Adipocyte (in vitro differentiated cells): ENCODE data around the gene MAP3K6.

Source experiments
- DNase-seq: peaks from one replicate; pipeline ENCODE4 v3.0.0-alpha.2; 2015; ENCODE audit warnings: low read depth
- H3K27me3 ChIP-seq: replicated peaks from 2 replicates; pipeline ENCODE4 v1.7.0; 2013; ENCODE audit warnings: mild to moderate bottlenecking, low read length, moderate library complexity; ENCODE audit not compliant: control insufficient read depth, insufficient read depth
- H3K36me3 ChIP-seq: 2 replicates; pipeline ENCODE4 v1.7.0; 2013; ENCODE audit warnings: low read length, mild to moderate bottlenecking, moderate library complexity; ENCODE audit not compliant: control insufficient read depth, insufficient read depth, severe bottlenecking
- H3K4me1 ChIP-seq: 2 replicates; pipeline ENCODE4 v1.7.0; 2013; ENCODE audit warnings: mild to moderate bottlenecking, low read length, moderate library complexity; ENCODE audit not compliant: control insufficient read depth, insufficient read depth
- H3K4me3 ChIP-seq: 2 replicates; pipeline ENCODE4 v1.7.0; 2013; ENCODE audit warnings: mild to moderate bottlenecking, low read length, moderate library complexity
- H3K9ac ChIP-seq: 2 replicates; pipeline ENCODE4 v1.7.0; 2013; ENCODE audit warnings: mild to moderate bottlenecking, low read length, moderate library complexity
- H3K9me3 ChIP-seq: 2 replicates; pipeline ENCODE4 v1.7.0; 2013; ENCODE audit warnings: mild to moderate bottlenecking, low read length, moderate library complexity; ENCODE audit not compliant: control insufficient read depth

The MAP3K6 gene

GRCh38 chr1:27367160-27367650, 444 bp upstream of the MAP3K6 start:
- H3K9me3 ChIP-seq, result no peaks in the 10 kb centered on the region
- DNase-seq, result no peak
- H3K27me3 ChIP-seq, result no peaks in the 10 kb centered on the region
- peak overlapping the region; percentile 93 for H3K4me3 ChIP-seq
- peaks cover 16% of the 10 kb centered on the region for H3K36me3 ChIP-seq
- H3K4me1 ChIP-seq, result peaks cover 24% of the 10 kb centered on the region
- peak overlapping the region; percentile 95 for H3K9ac ChIP-seq

GRCh38 chr1:27366113-27366410, 699 bp downstream of the MAP3K6 start:
- Histone ChIP-seq H3K9ac (peak overlapping the region; percentile 95), H3K27me3 (no peaks in the 10 kb centered on the region), H3K36me3 (peaks cover 28% of the 10 kb centered on the region), H3K4me3 (peak overlapping the region; percentile 93), H3K4me1 (peaks cover 24% of the 10 kb centered on the region), H3K9me3 (no peaks in the 10 kb centered on the region)
- DNase-seq, result peak; percentile 85

DNA sequence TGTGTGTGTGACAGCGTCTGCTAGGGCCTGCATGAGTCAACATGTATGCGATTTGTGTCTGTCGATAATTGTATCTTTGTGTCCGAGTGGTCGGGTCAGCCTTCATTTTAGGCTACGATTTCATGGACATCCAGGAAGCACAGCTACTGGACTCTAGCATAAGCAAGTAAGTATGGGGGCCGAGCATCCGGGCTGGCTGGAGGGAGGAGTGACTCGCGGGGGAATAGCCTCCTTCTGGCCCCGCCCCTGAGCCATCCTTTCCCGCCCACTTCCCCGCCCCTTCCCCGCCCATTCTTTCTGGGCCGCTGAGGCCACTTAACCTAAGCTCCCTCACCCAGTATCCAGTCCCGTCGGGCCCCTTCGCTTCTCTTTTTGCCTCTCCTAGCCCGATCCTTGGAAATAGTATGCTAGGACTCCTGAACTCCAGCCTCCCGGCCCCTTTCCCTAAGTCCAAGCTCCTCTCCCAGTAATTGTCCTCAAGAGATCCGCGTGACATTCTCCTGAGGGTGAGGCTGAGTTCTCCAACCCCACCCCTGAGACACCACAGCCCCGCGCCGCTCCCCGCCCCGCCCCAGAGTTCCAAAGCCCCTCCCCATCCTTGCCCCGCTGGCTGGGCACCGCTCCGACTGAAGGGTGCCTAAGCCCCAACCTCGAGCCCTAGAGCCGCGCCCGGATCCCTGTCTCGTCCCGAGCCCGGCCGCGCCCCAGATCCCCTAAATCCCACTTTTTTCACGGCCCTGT, 1.2 kb downstream of the MAP3K6 start:
- peaks cover 24% of the 10 kb centered on the region for H3K4me1 ChIP-seq
- H3K36me3 ChIP-seq, result peaks cover 33% of the 10 kb centered on the region

GRCh38 chr1:27364696-27365371, 1.9 kb downstream of the MAP3K6 start:
- no peaks in the 10 kb centered on the region for H3K9me3 ChIP-seq
- H3K27me3 ChIP-seq, result no peaks in the 10 kb centered on the region
- H3K9ac ChIP-seq, result peak overlapping the region; percentile 95
- peaks cover 24% of the 10 kb centered on the region for H3K4me1 ChIP-seq
- peaks cover 37% of the 10 kb centered on the region for H3K36me3 ChIP-seq
- peak overlapping the region; percentile 93 for H3K4me3 ChIP-seq
- DNase-seq, result no peak

More for the DNA sequence above, 1.2 kb downstream of the MAP3K6 start:
- peak; percentile 95 for DNase-seq
- Histone ChIP-seq H3K27me3 (no peaks in the 10 kb centered on the region), H3K4me3 (peak overlapping the region; percentile 93), H3K9ac (peak overlapping the region; percentile 95), H3K9me3 (no peaks in the 10 kb centered on the region)

- no peak for DNase-seq
Measured at GRCh38 chr1:27363766-27364695, 2.7 kb downstream of the MAP3K6 start.

GRCh38 chr1:27361553-27361952, 5.2 kb downstream of the MAP3K6 start:
- H3K4me1 ChIP-seq, result peaks cover 11% of the 10 kb centered on the region
- peaks cover 61% of the 10 kb centered on the region for H3K36me3 ChIP-seq
- no peak overlapping the region for H3K9ac ChIP-seq
- no peak for DNase-seq
- H3K9me3 ChIP-seq, result no peaks in the 10 kb centered on the region
- H3K27me3 ChIP-seq, result no peaks in the 10 kb centered on the region
- no peak overlapping the region for H3K4me3 ChIP-seq

More at GRCh38 chr1:27363766-27364695, 2.7 kb downstream of the MAP3K6 start:
- Histone ChIP-seq H3K36me3 (peaks cover 45% of the 10 kb centered on the region), H3K27me3 (no peaks in the 10 kb centered on the region), H3K4me3 (peak overlapping the region; percentile 93), H3K9me3 (no peaks in the 10 kb centered on the region), H3K9ac (peak overlapping the region; percentile 95), H3K4me1 (peaks cover 24% of the 10 kb centered on the region)

GRCh38 chr1:27361044-27361402, 5.7 kb downstream of the MAP3K6 start:
- no peak overlapping the region for H3K9ac ChIP-seq
- H3K27me3 ChIP-seq, result no peaks in the 10 kb centered on the region
- no peak for DNase-seq
- H3K9me3 ChIP-seq, result no peaks in the 10 kb centered on the region
- H3K4me3 ChIP-seq, result no peak overlapping the region
- peaks cover 11% of the 10 kb centered on the region for H3K4me1 ChIP-seq
- H3K36me3 ChIP-seq, result peaks cover 67% of the 10 kb centered on the region

DNA sequence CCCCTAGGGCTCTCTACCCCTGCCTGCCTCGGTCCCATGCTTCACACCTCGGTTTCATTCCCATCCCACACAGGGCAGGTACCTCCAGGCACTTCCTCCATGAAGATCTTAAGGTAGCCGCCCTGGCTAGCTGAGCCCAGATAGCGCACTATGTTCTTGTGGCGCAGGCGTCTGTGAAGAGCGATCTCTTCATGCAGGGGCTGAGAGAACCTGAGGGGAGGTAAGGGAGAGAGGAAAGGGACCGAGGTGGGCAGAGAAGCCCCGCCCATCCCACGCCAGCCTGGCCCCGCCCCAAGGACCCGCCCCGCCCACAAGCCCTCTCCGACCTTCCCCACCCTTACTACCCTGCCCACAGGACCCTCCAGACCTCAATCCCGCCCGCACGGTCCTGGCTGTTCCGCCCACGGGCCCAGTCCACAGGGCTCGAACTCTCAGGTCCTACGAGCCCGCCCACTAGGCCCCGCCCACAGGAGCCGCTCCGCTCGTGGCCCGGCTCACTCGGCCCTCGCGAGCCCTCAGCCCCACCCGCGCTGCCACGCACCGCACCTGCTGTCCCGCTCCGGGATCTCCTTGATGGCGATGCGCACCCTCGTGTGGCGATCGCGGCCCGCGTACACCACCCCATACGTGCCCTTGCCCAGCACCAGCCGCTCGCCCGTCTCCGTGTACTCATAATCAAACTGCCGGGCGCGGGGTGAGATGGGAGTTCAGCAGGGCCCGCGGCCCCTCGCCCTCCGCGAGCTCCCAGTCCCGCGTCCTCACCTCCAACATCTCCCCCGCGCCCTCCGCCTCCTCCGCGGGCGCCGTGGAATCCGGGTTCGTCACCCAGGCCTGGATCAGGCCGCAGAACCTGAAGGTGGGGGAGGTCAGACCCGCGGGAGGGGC, 6.4 kb downstream of the MAP3K6 start:
- peaks cover 73% of the 10 kb centered on the region for H3K36me3 ChIP-seq
- peaks cover 11% of the 10 kb centered on the region for H3K4me1 ChIP-seq
- no peaks in the 10 kb centered on the region for H3K9me3 ChIP-seq
- no peak overlapping the region for H3K4me3 ChIP-seq
- H3K27me3 ChIP-seq, result no peaks in the 10 kb centered on the region
- no peak overlapping the region for H3K9ac ChIP-seq
- no peak for DNase-seq

GRCh38 chr1:27359822-27360158, 7.0 kb downstream of the MAP3K6 start:
- no peak for DNase-seq
- Histone ChIP-seq H3K4me3 (no peak overlapping the region), H3K36me3 (peaks cover 77% of the 10 kb centered on the region)

GRCh38 chr1:27358928-27359313, 7.8 kb downstream of the MAP3K6 start:
- Histone ChIP-seq H3K4me3 (no peak overlapping the region), H3K4me1 (no peaks in the 10 kb centered on the region), H3K27me3 (no peaks in the 10 kb centered on the region), H3K9ac (no peak overlapping the region), H3K36me3 (peaks cover 80% of the 10 kb centered on the region), H3K9me3 (no peaks in the 10 kb centered on the region)
- no peak for DNase-seq

More at GRCh38 chr1:27359822-27360158, 7.0 kb downstream of the MAP3K6 start:
- Histone ChIP-seq H3K9ac (no peak overlapping the region), H3K27me3 (no peaks in the 10 kb centered on the region), H3K4me1 (peaks cover 6% of the 10 kb centered on the region), H3K9me3 (no peaks in the 10 kb centered on the region)
